ENCODE results near the gene FARS2.

Gene FARS2

DNA sequence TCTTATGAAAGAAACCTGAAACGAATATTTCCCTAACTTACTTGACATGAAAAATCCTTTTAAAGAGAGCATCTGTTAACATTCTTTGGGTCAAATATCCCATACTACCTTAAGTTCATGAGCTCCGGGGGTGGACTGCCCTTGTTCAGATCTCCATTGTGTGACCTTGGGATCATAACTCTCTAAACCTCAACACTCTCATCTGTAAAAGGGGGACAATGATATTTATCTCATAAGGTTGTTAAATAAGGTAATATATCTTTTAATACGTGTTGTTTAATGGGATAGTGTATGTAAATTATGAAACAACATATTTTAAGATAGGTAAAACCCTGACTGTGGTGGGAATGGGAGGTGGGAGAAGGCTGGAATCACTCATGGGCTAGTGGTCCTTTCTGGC lies 326.3 kb downstream of the FARS2 start:
- no peak for DNase-seq (ENCODE audit: low read depth)

DNA sequence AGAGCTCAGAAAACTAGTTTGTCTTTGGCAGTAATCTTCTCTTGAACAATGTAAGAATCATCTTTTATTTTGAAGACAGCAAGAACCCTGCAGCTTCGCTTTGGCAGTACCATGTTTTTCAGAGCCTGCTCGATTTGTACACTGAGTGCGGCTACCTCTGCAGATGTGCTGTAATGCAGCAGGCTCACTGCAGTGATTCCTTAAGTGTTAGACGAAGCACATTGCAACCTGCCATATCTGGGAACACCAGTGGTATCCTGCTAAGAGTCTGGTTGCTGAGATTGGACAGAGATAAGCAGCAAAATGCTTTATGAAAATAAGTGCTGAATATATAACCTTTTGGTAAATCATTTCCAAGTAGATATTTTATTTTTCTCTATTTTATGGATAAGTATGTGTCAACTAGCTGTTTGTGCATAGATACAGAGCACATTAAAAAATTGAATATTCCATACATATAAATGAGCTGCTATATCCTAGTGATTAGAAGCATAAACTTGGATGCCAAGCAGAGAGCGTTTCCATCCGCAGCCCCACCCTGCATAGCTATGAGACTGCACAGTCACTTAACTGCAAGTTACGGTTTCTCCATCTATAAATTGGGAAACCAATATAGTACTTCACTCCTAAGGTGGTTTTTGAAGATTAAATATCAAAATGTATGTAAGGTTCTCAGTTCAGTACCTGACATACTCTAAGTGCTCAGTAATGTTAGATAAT lies 328.3 kb downstream of the FARS2 start:
- DNase-seq (ENCODE audit: low read depth) = no peak

GRCh38 chr6:5590187-5590586 lies 328.9 kb downstream of the FARS2 start:
- DNase-seq (ENCODE audit: low read depth) = no peak

GRCh38 chr6:5592886-5593519 lies 331.7 kb downstream of the FARS2 start:
- DNase-seq (ENCODE audit: low read depth) = no peak

- DNase-seq (ENCODE audit: low read depth) = no peak
These were observed 333.9 kb downstream of the FARS2 start for GRCh38 chr6:5595184-5595583.

GRCh38 chr6:5597413-5597812 lies 336.1 kb downstream of the FARS2 start:
- no peak for DNase-seq (ENCODE audit: low read depth)

GRCh38 chr6:5598123-5598522 lies 336.8 kb downstream of the FARS2 start:
- DNase-seq (ENCODE audit: low read depth) = no peak

GRCh38 chr6:5599127-5599526 lies 337.8 kb downstream of the FARS2 start:
- no peak for DNase-seq (ENCODE audit: low read depth)

DNA sequence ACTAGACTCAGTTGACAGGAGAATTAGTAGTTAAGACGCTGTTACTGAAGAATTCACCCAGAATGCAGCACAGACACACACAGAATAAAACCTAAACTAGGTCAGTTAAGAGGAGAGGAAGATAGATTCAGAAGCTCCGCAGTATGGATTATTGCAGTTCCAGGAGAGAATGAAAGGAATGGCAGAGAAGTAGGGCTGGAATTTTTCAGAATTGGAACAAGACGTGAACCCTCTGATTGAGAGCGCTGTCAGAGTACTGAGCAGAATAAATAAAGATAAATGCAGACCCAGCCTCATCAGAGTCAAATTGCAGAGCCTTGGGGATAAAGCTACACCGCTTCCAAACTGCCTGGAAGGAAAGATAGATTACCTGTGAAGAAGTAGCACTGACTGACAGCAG lies 344.6 kb downstream of the FARS2 start:
- no peak for DNase-seq (ENCODE audit: low read depth)

DNA sequence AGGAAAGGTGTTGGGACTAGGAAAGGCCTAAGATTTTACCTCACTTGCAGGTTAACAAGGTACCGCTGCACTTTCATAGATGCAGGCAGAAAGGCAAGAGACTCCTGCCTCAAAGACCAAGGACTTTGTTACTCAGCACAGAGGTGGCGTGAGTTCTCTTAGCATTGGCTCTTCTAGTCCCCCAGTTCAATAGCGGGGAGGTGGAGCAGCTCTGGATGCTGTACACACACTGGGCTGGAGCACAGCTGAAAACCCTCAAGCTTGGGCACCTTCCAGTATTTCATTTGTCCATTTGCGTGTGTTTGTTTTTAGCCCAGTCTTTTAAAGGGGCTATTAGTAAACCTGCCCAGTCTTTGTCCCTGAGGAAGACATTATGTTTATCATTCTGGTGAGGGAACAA lies 345.2 kb downstream of the FARS2 start:
- DNase-seq (ENCODE audit: low read depth) = no peak

DNA sequence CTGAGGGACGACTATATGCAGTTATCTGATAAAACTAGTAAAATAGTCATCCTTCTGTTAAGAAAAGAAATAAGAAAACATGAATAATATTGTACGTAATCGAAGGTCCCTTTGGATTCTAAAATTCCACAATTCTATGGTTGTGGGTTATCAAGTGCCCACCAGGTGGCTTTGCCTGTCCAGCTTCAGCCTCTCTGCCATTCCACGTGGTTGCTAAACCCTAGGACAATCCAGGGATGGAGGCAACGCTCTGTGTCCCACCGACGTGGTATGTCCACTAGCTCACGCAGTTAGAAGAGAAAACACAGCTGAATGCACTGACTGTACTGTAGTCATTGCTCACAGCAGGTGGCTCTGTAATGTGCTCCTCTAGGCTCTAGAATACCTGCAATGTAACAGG lies 349.3 kb downstream of the FARS2 start:
- DNase-seq (ENCODE audit: low read depth) = no peak

GRCh38 chr6:5617179-5617578 lies 355.9 kb downstream of the FARS2 start:
- no peak for DNase-seq (ENCODE audit: low read depth)

- no peak for DNase-seq (ENCODE audit: low read depth)
These were observed 357.9 kb downstream of the FARS2 start for GRCh38 chr6:5619249-5619648.

DNA sequence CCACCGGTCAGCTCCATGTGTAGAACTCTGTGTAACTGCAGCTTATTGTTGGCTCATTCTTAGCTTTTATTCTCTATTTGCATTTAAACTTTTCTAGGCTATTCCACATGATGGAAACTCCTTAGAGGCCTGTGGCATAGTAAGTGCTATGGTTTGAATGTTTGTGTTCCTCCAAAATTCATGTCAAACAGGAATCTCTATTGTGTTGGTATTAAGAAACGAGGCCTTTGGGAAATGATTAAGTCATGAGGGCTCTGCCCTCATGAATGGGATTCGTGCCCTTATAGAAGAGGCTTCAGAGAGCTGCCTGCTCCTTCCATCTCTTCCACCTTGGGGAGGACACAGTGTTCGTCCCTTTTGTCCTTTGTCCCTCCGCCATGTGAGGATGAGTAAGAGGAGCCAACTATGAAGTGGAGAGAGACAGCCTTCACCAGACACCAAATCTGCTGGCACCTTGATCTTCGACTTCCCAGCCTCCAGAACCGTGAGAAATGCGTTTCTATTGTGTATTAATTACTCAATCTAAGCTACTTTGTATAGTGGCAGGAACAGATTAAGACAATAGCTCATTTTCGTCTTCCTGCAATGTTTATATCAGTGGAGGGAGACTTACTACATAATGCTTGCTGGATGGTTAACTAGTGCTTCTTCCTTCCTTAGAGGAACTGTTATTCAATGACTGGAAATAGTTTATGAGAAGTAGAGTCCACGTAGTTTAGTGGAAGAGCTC lies 361.1 kb downstream of the FARS2 start:
- no peak for DNase-seq (ENCODE audit: low read depth)

- DNase-seq (ENCODE audit: low read depth) = no peak
These were observed 362.5 kb downstream of the FARS2 start for GRCh38 chr6:5623769-5624168.

DNA sequence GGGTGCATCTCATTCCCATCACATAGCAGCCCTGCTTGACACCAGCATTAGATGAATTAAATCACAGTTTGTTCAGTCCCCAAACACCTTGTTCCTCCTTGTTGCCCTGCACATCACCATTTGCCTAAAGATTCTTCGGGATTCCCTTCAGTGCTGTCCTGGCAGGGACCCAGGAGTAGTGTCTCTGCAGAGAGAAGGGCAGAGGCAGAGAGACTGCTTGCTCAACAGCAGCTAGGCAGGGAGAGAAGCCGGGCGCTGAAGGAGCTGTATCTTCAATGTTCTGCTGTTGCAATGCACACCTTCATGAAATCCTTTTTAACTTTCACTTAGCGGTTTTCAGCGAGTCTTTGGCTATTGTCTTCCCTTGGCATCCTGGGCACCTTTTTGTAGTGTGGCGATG lies 362.9 kb downstream of the FARS2 start:
- no peak for DNase-seq (ENCODE audit: low read depth)

DNA sequence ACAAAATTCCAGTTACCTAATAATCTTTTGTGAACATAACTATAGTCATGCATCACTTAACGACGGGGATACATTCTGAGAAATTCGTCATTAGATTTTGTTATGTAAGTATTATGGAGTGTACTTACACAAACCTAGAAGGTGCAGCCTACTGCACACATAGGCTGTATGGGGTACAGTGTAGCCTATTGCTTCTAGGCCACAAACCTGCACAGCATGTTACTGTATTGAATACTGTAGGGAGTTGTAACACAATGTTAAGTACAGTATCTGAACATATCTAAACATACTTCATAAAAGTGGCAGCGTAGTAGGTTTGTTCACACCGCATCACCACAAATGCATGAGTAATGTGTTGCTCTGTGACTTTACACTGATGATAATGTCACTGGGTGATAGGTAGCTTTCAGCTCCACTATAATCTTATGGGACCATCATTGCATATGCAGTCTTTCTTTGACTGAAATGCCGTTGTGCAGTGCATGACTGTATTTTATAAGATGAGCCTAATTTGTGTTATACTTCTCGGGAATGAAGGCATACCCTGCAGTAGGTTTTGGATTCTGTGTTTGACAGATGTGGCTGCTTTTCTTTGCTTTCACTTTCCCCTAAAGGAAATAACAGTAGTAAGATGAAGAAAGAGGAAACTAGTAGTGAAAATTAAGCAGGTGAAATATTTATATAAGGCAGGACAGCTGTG lies 365.6 kb downstream of the FARS2 start:
- no peak for DNase-seq (ENCODE audit: low read depth)

GRCh38 chr6:5630636-5631035 lies 369.3 kb downstream of the FARS2 start:
- no peak for DNase-seq (ENCODE audit: low read depth)

DNA sequence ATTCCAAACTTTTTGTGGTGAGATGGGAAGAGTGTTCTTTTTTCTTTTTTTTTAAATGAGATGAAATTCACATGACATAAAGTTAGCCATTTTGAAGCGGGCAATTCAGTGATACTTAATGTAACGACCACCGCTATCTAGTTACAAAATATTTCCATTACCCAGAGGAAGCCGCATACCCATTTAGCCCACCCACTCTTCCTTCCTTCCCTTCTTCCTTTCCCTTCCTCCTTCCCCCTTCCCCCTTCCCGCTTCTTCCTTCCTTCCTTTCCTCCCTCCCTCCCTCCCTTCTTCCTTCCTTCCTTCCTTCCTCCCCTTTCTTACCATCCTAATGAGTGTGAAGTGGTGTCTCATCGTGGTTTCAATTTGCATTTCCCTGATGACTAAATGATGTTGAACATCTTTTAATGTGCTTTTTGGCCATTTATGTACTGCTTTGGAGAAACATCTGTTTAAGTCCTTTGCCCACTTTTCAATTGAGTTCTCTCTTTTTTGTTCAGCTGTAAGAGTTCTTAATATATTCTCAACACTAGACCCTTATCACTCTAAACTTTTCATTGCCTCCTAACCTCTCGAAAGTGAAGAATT lies 371.1 kb downstream of the FARS2 start:
- no peak for DNase-seq (ENCODE audit: low read depth)

- DNase-seq (ENCODE audit: low read depth) = no peak
These were observed 373.2 kb downstream of the FARS2 start for GRCh38 chr6:5634525-5634924.

- DNase-seq (ENCODE audit: low read depth) = no peak
These were observed 375.1 kb downstream of the FARS2 start for GRCh38 chr6:5636210-5637030.

Measured in activated gamma-delta T cell treated with anti-CD3 and anti-CD28 coated beads, Interleukin-2, amount 50 U/mL, for 16 hours (primary cell).